ENCODE results near the gene HLF. TPM values are rescaled to one million over a fixed set of nuclear protein-coding genes. Genes with fewer than 3 reads are reported as not detected.

Gene HLF, protein sequence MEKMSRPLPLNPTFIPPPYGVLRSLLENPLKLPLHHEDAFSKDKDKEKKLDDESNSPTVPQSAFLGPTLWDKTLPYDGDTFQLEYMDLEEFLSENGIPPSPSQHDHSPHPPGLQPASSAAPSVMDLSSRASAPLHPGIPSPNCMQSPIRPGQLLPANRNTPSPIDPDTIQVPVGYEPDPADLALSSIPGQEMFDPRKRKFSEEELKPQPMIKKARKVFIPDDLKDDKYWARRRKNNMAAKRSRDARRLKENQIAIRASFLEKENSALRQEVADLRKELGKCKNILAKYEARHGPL
- total RNA-seq = under 0.01 and 0.22 TPM in 2 replicates

DNA sequence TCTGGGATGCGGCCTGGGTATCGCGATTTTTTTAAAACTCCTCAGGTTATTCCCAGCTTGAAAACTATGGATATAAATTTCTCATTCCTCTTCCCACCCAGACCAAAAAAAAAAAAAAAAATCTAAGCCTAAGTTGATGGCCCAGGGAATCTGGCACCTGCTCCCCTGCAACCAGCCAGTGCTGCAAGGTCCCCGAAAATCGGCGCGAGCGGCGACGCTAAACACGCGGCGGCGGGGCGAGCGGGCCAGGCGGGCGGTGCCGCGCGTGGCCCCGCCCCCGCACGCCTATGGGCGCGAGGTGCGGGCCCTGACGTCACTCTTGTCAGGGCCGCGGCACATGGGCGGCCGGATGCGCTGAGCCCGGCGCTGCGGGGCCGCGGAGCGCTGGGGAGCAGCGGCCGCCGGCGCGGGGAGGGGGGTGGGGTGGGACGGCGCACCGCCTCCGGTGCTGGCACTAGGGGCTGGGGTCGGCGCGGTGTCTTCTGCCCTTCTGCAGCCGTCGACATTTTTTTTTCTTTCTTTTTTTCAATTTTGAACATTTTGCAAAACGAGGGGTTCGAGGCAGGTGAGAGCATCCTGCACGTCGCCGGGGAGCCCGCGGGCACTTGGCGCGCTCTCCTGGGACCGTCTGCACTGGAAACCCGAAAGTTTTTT, at the start of gene HLF:
TSS of gene HLF (plus strand) at position 316 of the 654 bp plus-strand sequence. CDS start 525 bp downstream, outside the sequence.

Other genes starting within 250 kb of the HLF start
- 9.3 and 14.6 TPM in 2 replicates for gene MMD, start 156.9 kb downstream of the HLF start, total RNA-seq
- not detected in 2 replicates for gene SMIM36, start 246.5 kb downstream of the HLF start, total RNA-seq

Measured in thoracic aorta endothelial cell (primary cell).